Measurements from ENCODE around the gene TNXB. TPM values are rescaled to one million over a fixed set of nuclear protein-coding genes. Genes with fewer than 3 reads are reported as not detected.
"Not testable (repeated sequence)": the region's sequence is repeated elsewhere in the genome, so short reads cannot be mapped to it uniquely, and the experiment has no call there.

Gene TNXB
- total and polyA plus RNA-seq, 8 donors, result 10.0 to 78.4 (median 17.2) TPM

- intact Hi-C loops (cut with DNase I), result no loop called here
- ATAC-seq (no peak), DNase-seq (peak in 1 of 4 donors; percentile 78)
- Histone ChIP-seq H3K4me1 (no peaks in the 10 kb centered on the region), H3K27me3 (no peaks in the 10 kb centered on the region), H3K9me3 (no peaks in the 10 kb centered on the region), H3K4me3 (no peak overlapping the region), H3K27ac (no peak overlapping the region), H3K36me3 (peaks cover 0 to 12% of the 10 kb centered on the region in 2 donors)
- TF ChIP-seq CTCF (IDR thresholded peaks at IDR 0.05), result no peak
Measured at GRCh38 chr6:32057966-32058365, 51.2 kb downstream of the TNXB start.

DNA sequence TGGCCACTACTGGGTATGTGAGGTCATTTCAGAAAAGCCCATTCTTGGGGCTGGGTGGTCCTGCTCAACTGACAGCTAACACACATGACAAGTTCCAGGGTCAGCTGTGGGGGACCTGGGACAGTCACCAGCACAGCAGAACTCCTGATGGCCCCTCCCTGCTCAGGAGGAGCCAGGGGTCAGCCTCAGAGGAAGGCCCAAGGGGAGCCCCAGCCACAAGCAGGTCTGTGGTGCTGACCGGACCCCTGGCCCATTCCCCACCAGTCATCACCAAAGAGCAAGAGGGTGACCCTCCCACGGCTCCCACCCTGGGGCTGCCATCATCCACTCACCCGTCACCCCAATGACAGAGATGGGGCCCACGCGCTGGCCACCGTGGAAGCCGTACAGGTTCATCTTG lies 52.9 kb downstream of the TNXB start:
- no peaks in the 10 kb centered on the region for H3K27me3 ChIP-seq
- H3K36me3 ChIP-seq, result peaks cover 0 to 15% of the 10 kb centered on the region in 2 donors
- H3K4me1 ChIP-seq, result no peaks in the 10 kb centered on the region
- no peak for TF ChIP-seq CTCF (IDR thresholded peaks at IDR 0.05)
- H3K4me3 ChIP-seq, result no peak overlapping the region
- no peak overlapping the region for H3K27ac ChIP-seq
- DNase-seq, result no peak
- intact Hi-C loops (cut with DNase I), result no loop called here
- ATAC-seq, result no peak
- H3K9me3 ChIP-seq, result no peaks in the 10 kb centered on the region

DNA sequence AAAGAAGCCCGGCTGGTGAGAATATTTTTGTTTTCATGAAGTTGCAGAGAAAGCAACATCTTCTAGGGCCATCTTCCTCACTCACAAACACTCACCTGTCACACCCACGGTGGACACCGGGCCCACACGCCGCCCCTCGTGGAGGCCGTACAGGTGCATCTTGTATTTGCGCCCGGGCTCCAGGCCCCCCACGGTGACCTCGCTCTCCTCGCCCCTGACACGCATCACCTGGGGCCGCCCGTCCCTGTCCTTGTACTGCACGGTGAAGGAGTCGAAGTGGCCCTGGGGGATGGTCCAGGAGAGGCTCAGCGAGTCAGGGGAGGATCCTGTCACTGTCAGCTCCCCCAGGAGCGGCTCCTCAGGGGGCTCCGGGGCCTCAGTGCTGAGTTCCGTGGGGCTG lies 53.4 kb downstream of the TNXB start:
- H3K4me3 ChIP-seq; H3K9me3 ChIP-seq; H3K4me1 ChIP-seq; H3K27ac ChIP-seq; ATAC-seq; intact Hi-C loops (cut with DNase I); H3K27me3 ChIP-seq: not testable (repeated sequence)
- peaks cover 0 to 12% of the 10 kb centered on the region in 2 donors for H3K36me3 ChIP-seq
- DNase-seq, result peak in 1 of 4 donors; percentile 66

- H3K36me3 ChIP-seq; intact Hi-C loops (cut with DNase I); ATAC-seq; H3K9me3 ChIP-seq; H3K27me3 ChIP-seq; H3K4me1 ChIP-seq; H3K4me3 ChIP-seq; H3K27ac ChIP-seq: not testable (repeated sequence)
- DNase-seq, result peak in 1 of 4 donors; percentile 51
Measured at GRCh38 chr6:32053314-32053713, 55.8 kb downstream of the TNXB start.

DNA sequence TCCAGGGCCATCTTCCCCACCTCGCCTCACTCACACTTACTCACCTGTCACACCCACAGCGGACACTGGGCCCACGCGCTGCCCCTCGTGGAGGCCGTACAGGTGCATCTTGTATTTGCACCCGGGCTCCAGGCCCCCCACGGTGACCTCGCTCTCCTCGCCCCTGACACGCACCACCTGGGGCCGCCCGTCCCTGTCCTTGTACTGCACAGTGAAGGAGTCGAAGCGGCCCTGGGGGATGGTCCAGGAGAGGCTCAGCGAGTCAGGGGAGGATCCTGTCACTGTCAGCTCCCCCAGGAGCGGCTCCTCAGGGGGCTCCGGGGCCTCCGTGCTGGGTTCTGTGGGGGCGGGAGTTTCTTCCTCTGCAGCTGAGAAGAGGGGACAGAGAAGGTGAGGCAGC lies 56.5 kb downstream of the TNXB start:
- ATAC-seq, result not testable (repeated sequence)
- peaks cover 0 to 11% of the 10 kb centered on the region in 2 donors for H3K4me1 ChIP-seq

DNA sequence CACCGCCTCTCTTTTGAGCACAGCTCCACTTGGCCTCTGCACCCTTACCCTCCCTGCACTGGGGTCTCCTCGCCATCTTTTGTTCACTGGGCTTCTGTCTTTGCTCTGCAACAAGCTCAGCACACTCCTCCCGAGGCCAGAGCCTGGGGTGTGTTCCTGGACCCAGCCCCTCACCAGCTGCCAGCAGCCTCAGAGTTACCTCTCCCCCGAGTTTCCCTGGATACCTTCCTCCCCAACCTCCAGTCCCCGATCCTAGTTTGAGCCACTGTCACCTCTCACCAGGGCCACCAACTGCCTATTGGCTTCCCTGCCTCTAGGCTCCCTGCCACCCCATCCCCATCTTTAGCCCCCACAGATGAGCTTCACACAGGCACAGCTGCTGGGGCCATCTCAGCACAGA lies 58.6 kb downstream of the TNXB start:
- Histone ChIP-seq H3K27ac (no peak overlapping the region), H3K36me3 (peaks cover 0 to 3% of the 10 kb centered on the region in 2 donors), H3K9me3 (no peaks in the 10 kb centered on the region), H3K27me3 (peaks cover 0 to 9% of the 10 kb centered on the region in 2 donors), H3K4me1 (peaks cover 0 to 21% of the 10 kb centered on the region in 2 donors), H3K4me3 (no peak overlapping the region)
- DNase-seq (peak in 1 of 4 donors; percentile 42), ATAC-seq (no peak)
- no peak for TF ChIP-seq CTCF (IDR thresholded peaks at IDR 0.05)
- intact Hi-C loops (cut with DNase I), result no loop called here

More for the DNA sequence above, 56.5 kb downstream of the TNXB start:
- H3K27ac ChIP-seq; H3K9me3 ChIP-seq; H3K4me3 ChIP-seq; H3K36me3 ChIP-seq; intact Hi-C loops (cut with DNase I); H3K27me3 ChIP-seq: not testable (repeated sequence)
- peak in 1 of 4 donors; percentile 69 for DNase-seq

- H3K4me3 ChIP-seq; H3K9me3 ChIP-seq; intact Hi-C loops (cut with DNase I); H3K27ac ChIP-seq; ATAC-seq; H3K27me3 ChIP-seq; H3K36me3 ChIP-seq: not testable (repeated sequence)
- H3K4me1 ChIP-seq, result peaks cover 0 to 21% of the 10 kb centered on the region in 2 donors
- DNase-seq, result peak in 1 of 4 donors; percentile 53
Measured at GRCh38 chr6:32049736-32050135, 59.4 kb downstream of the TNXB start.

GRCh38 chr6:32049149-32049548 lies 60.0 kb downstream of the TNXB start:
- not testable (repeated sequence) for ATAC-seq, H3K36me3 ChIP-seq
- DNase-seq, result peak in 1 of 4 donors; percentile 69

More at GRCh38 chr6:32049149-32049548, 60.0 kb downstream of the TNXB start:
- H3K27me3 ChIP-seq; H3K27ac ChIP-seq; H3K4me3 ChIP-seq; H3K9me3 ChIP-seq; intact Hi-C loops (cut with DNase I): not testable (repeated sequence)
- H3K4me1 ChIP-seq, result peaks cover 0 to 21% of the 10 kb centered on the region in 2 donors

All from left lung (tissue), 10 donors.